ENCODE measurements around the gene ARMC2.

DNA sequence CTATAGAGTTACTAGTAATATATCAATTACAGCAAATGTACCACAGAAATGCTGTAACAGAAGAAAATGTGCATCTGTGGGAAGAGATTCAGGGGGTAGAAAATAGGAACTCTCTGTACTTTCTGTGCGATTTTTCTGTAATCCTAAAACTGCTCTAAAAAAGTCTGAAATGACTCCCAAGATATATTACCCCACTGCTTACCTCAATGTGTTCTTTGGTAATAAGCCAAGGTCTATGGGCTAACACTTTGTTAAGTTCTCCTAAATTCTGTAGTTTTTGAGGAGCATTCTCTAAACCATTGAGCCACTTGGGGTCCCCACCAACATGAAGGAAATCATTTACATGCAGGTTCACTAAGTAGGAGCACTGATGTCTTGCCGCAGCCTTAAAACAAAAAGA is 152.1 kb downstream of the ARMC2 start:
- TF ChIP-seq SUZ12 (IDR thresholded peaks at IDR 0.05; ENCODE audit: extremely low read depth, insufficient read depth, insufficient read length) (no peak), YY1 (IDR thresholded peaks at IDR 0.05; ENCODE audit: insufficient read depth, insufficient read length) (no peak), ZNF274 (IDR thresholded peaks at IDR 0.05; ENCODE audit: low read depth, low read length) (no peak)

Measured in NT2/D1 (cell line).